Measurements from ENCODE around the gene TOX3. TPM values are rescaled to one million over a fixed set of nuclear protein-coding genes. Genes with fewer than 3 reads are reported as not detected.

Gene TOX3
- total RNA-seq, 4 donors from 2014 or later: 0.16 to 1.1 (median 0.57) TPM; not detected in 1

- no peak for TF ChIP-seq CTCF (IDR thresholded peaks at IDR 0.05; ENCODE audit: low read depth)
These were observed 1.6 kb downstream of the TOX3 start for GRCh38 chr16:52545222-52545897.

- TF ChIP-seq CTCF (IDR thresholded peaks at IDR 0.05; ENCODE audit: low read depth): no peak
These were observed 2.2 kb downstream of the TOX3 start for GRCh38 chr16:52544703-52545102.

GRCh38 chr16:52543654-52544053 is 3.3 kb downstream of the TOX3 start:
- no peak for TF ChIP-seq CTCF (IDR thresholded peaks at IDR 0.05; ENCODE audit: low read depth)

GRCh38 chr16:52540910-52541309 is 6.0 kb downstream of the TOX3 start:
- TF ChIP-seq CTCF (IDR thresholded peaks at IDR 0.05; ENCODE audit: low read depth): no peak

- no peak for TF ChIP-seq CTCF (IDR thresholded peaks at IDR 0.05; ENCODE audit: low read depth)
These were observed 7.8 kb downstream of the TOX3 start for GRCh38 chr16:52539191-52539590.

GRCh38 chr16:52538511-52538910 is 8.4 kb downstream of the TOX3 start:
- TF ChIP-seq CTCF (IDR thresholded peaks at IDR 0.05; ENCODE audit: low read depth): no peak

GRCh38 chr16:52537516-52537915 is 9.4 kb downstream of the TOX3 start:
- no peak for TF ChIP-seq CTCF (IDR thresholded peaks at IDR 0.05; ENCODE audit: low read depth)
